ENCODE measurements around the gene RUNX1. TPM values are rescaled to one million over a fixed set of nuclear protein-coding genes. Genes with fewer than 3 reads are reported as not detected.

Gene RUNX1
- total RNA-seq, 1 donor from 2014 or later: 23.9 TPM

DNA sequence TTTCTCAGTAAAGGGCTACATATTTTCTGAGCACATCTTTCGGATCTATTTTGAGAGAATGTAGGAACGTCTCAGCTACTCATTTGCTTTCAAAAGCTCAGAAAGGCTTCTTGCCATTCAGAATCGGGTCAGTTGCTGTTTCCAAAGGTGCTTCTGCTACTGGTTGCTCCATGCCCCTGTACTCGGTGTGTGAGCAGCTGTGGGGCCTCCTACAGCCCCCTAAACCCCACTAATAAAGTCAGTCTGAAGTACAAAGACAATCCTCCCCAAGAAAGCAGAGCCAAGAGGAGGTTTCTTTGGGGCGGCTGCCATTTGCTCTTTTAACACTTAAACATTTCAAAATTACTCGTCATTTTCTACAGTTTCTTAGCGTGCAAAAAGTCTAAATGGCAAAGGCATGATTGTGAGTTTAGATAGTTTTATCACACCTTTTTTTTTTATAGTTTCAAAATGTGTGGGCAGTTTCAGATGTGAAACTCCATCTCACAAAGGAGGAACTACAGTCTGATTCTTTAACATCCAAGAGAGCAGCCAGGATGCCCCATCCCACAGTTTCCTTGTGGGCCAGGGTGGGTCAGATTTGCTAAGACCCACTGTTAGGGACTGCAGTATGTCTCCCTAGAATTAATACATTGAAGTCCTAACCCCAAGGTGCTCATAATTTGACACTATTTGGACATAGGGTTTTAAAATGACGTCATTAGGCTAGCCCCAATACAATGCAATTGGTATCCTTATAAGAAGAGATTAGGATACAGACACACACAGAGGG lies 4.1 kb downstream of the RUNX1 start:
- Mint-ChIP-seq H3K4me3 (ENCODE audit: unreplicated experiment) (no peak overlapping the region), H3K36me3 (ENCODE audit: unreplicated experiment) (no peaks in the 10 kb centered on the region), H3K27ac (ENCODE audit: unreplicated experiment) (no peak overlapping the region), H3K27me3 (ENCODE audit: unreplicated experiment) (no peaks in the 10 kb centered on the region), H3K4me1 (ENCODE audit: unreplicated experiment) (peaks cover 50% of the 10 kb centered on the region), H3K9me3 (ENCODE audit: unreplicated experiment) (no peaks in the 10 kb centered on the region)
- TF ChIP-seq, protein P1, sequence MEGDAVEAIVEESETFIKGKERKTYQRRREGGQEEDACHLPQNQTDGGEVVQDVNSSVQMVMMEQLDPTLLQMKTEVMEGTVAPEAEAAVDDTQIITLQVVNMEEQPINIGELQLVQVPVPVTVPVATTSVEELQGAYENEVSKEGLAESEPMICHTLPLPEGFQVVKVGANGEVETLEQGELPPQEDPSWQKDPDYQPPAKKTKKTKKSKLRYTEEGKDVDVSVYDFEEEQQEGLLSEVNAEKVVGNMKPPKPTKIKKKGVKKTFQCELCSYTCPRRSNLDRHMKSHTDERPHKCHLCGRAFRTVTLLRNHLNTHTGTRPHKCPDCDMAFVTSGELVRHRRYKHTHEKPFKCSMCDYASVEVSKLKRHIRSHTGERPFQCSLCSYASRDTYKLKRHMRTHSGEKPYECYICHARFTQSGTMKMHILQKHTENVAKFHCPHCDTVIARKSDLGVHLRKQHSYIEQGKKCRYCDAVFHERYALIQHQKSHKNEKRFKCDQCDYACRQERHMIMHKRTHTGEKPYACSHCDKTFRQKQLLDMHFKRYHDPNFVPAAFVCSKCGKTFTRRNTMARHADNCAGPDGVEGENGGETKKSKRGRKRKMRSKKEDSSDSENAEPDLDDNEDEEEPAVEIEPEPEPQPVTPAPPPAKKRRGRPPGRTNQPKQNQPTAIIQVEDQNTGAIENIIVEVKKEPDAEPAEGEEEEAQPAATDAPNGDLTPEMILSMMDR (IDR thresholded peaks at IDR 0.05): no peak
- no peak for DNase-seq (ENCODE audit: extremely low spot score, unreplicated experiment)

DNA sequence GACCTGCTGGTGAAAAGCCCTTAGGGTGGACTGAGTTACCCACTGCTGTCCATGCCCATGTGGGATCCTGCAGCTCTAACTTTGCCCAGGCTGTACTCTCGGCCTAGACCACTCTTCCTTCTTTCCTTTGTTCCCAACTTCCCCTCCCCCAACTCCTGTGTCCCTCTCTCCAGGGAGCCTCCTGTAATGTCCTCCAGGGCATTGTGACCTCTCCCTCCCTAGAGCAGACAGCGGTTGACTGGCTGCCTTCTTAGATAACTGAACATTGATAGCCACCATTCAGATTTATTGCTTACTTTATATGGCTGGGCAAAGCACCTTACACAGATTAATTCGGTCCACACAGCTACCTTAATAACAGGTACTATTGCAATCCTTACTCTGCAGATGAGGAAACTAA lies 5.0 kb downstream of the RUNX1 start:
- no peaks in the 10 kb centered on the region for H3K9me3 Mint-ChIP-seq (ENCODE audit: unreplicated experiment)
- no peaks in the 10 kb centered on the region for H3K27me3 Mint-ChIP-seq (ENCODE audit: unreplicated experiment)
- peaks cover 43% of the 10 kb centered on the region for H3K4me1 Mint-ChIP-seq (ENCODE audit: unreplicated experiment)
- DNase-seq (ENCODE audit: extremely low spot score, unreplicated experiment): peak; percentile 21
- TF ChIP-seq, protein P1 (IDR thresholded peaks at IDR 0.05): no peak
- H3K36me3 Mint-ChIP-seq (ENCODE audit: unreplicated experiment): no peaks in the 10 kb centered on the region
- H3K4me3 Mint-ChIP-seq (ENCODE audit: unreplicated experiment): no peak overlapping the region
- H3K27ac Mint-ChIP-seq (ENCODE audit: unreplicated experiment): no peak overlapping the region

DNA sequence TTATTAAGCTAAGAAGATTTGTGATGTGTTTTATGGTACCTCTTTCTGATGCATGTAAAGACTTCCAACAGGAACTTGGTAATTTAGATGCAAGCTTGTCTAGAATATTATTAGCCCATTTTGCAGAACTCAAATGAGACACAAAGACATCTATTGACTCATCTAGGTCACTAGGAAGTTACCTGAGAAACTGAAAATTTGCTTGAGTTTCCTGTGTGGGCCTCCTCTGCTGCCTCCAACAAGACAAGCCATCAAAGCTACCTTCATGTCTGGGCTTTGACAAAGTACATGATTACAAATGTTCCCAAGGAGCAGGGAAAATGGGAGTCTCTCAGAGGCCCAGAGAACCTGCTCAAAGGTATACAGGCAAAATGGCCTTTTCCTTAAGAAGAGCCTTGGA lies 5.6 kb downstream of the RUNX1 start:
- Mint-ChIP-seq H3K4me1 (ENCODE audit: unreplicated experiment) (peaks cover 37% of the 10 kb centered on the region), H3K27me3 (ENCODE audit: unreplicated experiment) (no peaks in the 10 kb centered on the region), H3K36me3 (ENCODE audit: unreplicated experiment) (no peaks in the 10 kb centered on the region), H3K27ac (ENCODE audit: unreplicated experiment) (no peak overlapping the region), H3K4me3 (ENCODE audit: unreplicated experiment) (no peak overlapping the region), H3K9me3 (ENCODE audit: unreplicated experiment) (no peaks in the 10 kb centered on the region)
- DNase-seq (ENCODE audit: extremely low spot score, unreplicated experiment): peak; percentile 1
- TF ChIP-seq, protein P1 (IDR thresholded peaks at IDR 0.05): no peak

DNA sequence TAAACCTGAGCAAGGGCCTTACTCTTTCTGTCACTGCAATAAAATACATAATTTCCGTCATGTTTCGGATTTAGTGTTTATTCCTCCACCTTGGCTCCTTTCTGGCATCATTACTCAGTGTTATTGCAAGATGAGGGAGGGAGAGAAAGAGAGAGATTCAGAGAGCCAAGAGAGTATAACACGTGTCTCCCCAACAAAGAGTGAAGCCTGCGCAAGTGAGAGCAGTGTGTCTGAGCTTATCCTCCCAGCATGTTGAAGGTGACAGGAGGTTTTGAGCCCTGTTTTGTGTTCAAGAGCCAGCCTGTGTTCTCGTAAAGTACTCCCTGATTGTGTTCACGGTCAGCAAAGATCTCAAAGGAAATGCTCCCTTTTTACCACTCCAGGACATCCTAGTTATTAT lies 6.3 kb downstream of the RUNX1 start:
- Mint-ChIP-seq H3K9me3 (ENCODE audit: unreplicated experiment) (no peaks in the 10 kb centered on the region), H3K27me3 (ENCODE audit: unreplicated experiment) (no peaks in the 10 kb centered on the region), H3K4me3 (ENCODE audit: unreplicated experiment) (no peak overlapping the region), H3K27ac (ENCODE audit: unreplicated experiment) (no peak overlapping the region), H3K4me1 (ENCODE audit: unreplicated experiment) (peaks cover 30% of the 10 kb centered on the region), H3K36me3 (ENCODE audit: unreplicated experiment) (no peaks in the 10 kb centered on the region)
- TF ChIP-seq, protein P1 (IDR thresholded peaks at IDR 0.05): no peak
- DNase-seq (ENCODE audit: extremely low spot score, unreplicated experiment): peak; percentile 15

DNA sequence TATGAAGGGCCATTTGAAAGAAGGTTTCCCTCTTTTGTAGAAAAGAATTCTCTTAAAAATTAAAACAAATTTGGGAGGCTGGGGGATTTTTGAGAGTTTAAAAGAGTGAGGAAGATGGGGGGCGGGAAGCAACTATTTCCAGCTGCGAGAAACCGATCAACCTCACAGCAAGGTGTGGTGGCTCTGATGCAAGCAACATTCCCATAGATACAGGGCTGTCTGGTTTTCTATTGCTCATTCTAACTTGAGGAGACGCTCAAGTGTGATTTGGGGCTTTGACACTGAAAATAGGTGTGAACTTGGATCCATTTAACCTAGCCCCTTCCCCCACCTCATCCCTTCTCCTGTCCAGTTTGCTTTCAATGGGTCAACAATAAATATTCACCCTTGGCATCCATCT lies 7.2 kb downstream of the RUNX1 start:
- H3K36me3 Mint-ChIP-seq (ENCODE audit: unreplicated experiment): no peaks in the 10 kb centered on the region
- no peak overlapping the region for H3K27ac Mint-ChIP-seq (ENCODE audit: unreplicated experiment)
- H3K4me1 Mint-ChIP-seq (ENCODE audit: unreplicated experiment): peaks cover 21% of the 10 kb centered on the region
- H3K4me3 Mint-ChIP-seq (ENCODE audit: unreplicated experiment): no peak overlapping the region
- TF ChIP-seq, protein P1 (IDR thresholded peaks at IDR 0.05): no peak
- no peak for DNase-seq (ENCODE audit: extremely low spot score, unreplicated experiment)
- no peaks in the 10 kb centered on the region for H3K27me3 Mint-ChIP-seq (ENCODE audit: unreplicated experiment)
- no peaks in the 10 kb centered on the region for H3K9me3 Mint-ChIP-seq (ENCODE audit: unreplicated experiment)

Data from osteocyte (in vitro differentiated cells).